K562 (cell line): Measurements from ENCODE around the gene STXBP6. TPM values are rescaled to one million over a fixed set of nuclear protein-coding genes. Genes with fewer than 3 reads are reported as not detected.

Experiments used
- ATAC-seq: fragments of 200-7000 bp; cut with Tn5 transposase; 3 replicates; pipeline ENCODE4 v1.9.1; 2020; ENCODE audit warnings: moderate library complexity
- BruUV-seq: library from RNA; stranded (reverse); fragments of 400-500 nt; replicated peaks from 2 replicates; lab custom pipeline; 2021; lab: Mats Ljungman, UMichigan
- CTCF ChIA-PET: fragments of 300-600 bp; formaldehyde crosslinking; extraction: SDS; loops from one replicate; lab custom pipeline; 2021; ENCODE audit warnings: low intra/inter-chr PET ratio; lab: Yijun Ruan, JAX
- POLR2A ChIA-PET: fragments of 300-600, 350-650 bp; sonication (Branson Sonifier 250); formaldehyde crosslinking; extraction: SDS; loops from one replicate; lab custom pipeline; 2021; ENCODE audit warnings: antibody characterized with exemption, inconsistent platforms; lab: Yijun Ruan, JAX
- DNase-seq, 4 experiments: peaks; one replicate each; pipeline versions ENCODE4 v3.0.0 to v3.0.0-alpha.2; 2011 to 2018; ENCODE audit warnings: low spot score in 3 of 4, mixed read lengths in 3 of 4; ENCODE audit errors: extremely low read depth in 1 of 4
- FAIRE-seq: peaks from 2 replicates; lab custom pipeline; 2011; peaks lifted over from hg19 to GRCh38; lab: Jason Lieb, UNC
- H2AFZ ChIP-seq: 2 replicates; pipeline ENCODE4 v1.6.0; 2011; ENCODE audit warnings: low read depth, low read length, control low read depth, inconsistent platforms
- H3K27ac ChIP-seq: fragments of 200-600 bp; 3 replicates; pipeline ENCODE4 v1.8.0; 2011; ENCODE audit warnings: low read depth, mild to moderate bottlenecking, control low read depth, inconsistent platforms, low read length, moderate library complexity, mixed read lengths; ENCODE audit errors: extremely low read depth
- H3K27me3 ChIP-seq, 2 experiments: fragments of 300-600 bp in 1 of 2; 2 replicates in 1 of 2; 3 replicates in 1 of 2; pipeline versions ENCODE4 v1.6.0 to v1.8.0; 2011; ENCODE audit warnings: inconsistent platforms in 2 of 2, low read length in 2 of 2, mild to moderate bottlenecking in 1 of 2, mixed read lengths in 1 of 2, moderate library complexity in 1 of 2; ENCODE audit not compliant: control insufficient read depth in 2 of 2, insufficient read depth in 2 of 2
- H3K36me3 ChIP-seq: fragments of 300-600 bp; 3 replicates; pipeline ENCODE4 v1.8.0; 2011; ENCODE audit warnings: mild to moderate bottlenecking, low read length, inconsistent platforms; ENCODE audit not compliant: control insufficient read depth, insufficient read depth
- H3K4me1 ChIP-seq, 2 experiments: fragments of 200-600 bp in 1 of 2; replicated peaks in 1 of 2; 2 replicates in 1 of 2; 3 replicates in 1 of 2; pipeline versions ENCODE4 v1.5.1 to v1.8.0; 2011; ENCODE audit warnings: inconsistent platforms in 2 of 2, low read length in 2 of 2, mild to moderate bottlenecking in 1 of 2, mixed read lengths in 1 of 2, moderate library complexity in 1 of 2; ENCODE audit not compliant: control insufficient read depth in 2 of 2, insufficient read depth in 2 of 2
- H3K4me2 ChIP-seq: 2 replicates; pipeline ENCODE4 v1.6.1; 2011; ENCODE audit warnings: low read length, control low read depth, inconsistent platforms, mixed read lengths; ENCODE audit not compliant: insufficient read depth
- H3K4me3 ChIP-seq: fragments of 200-600 bp; sonication (generic), shearing (Covaris generic); 2 replicates; pipeline ENCODE4 v1.5.1; 2016; ENCODE audit warnings: control low read depth, inconsistent platforms
- H3K79me2 ChIP-seq: fragments of 200-600 bp; 3 replicates; pipeline ENCODE4 v1.8.0; 2011; ENCODE audit warnings: low read length, inconsistent platforms; ENCODE audit not compliant: control insufficient read depth, insufficient read depth
- H3K9ac ChIP-seq, 2 experiments: 2 replicates each; pipeline versions ENCODE4 v1.6.0 to v1.6.1; 2011; ENCODE audit warnings: low read depth in 2 of 2, low read length in 2 of 2, control low read depth in 1 of 2, inconsistent platforms in 1 of 2, mild to moderate bottlenecking in 1 of 2, mixed read lengths in 1 of 2; ENCODE audit not compliant: insufficient read depth in 1 of 2
- H3K9me1 ChIP-seq: one replicate; pipeline ENCODE4 v1.6.0; 2011; ENCODE audit warnings: inconsistent platforms, mild to moderate bottlenecking, low read length, moderate library complexity; ENCODE audit not compliant: control insufficient read depth, insufficient read depth
- H3K9me3 ChIP-seq: replicated peaks from 2 replicates; pipeline ENCODE4 v1.5.1; 2011; ENCODE audit warnings: low read depth, low read length, inconsistent platforms; ENCODE audit not compliant: control insufficient read depth, insufficient read depth
- H4K20me1 ChIP-seq: replicated peaks from 2 replicates; pipeline ENCODE4 v1.6.1; 2011; ENCODE audit warnings: low read length, inconsistent platforms, mixed read lengths; ENCODE audit not compliant: control insufficient read depth, insufficient read depth
- ATF1 ChIP-seq, 2 experiments: fragments of 450-650 bp in 1 of 2; IDR thresholded peaks; 2 replicates each; pipeline ENCODE4 v1.6.1; 2016; ENCODE audit warnings: missing compliant biosample characterization in 1 of 2, missing genetic modification characterization in 1 of 2
- CBFA2T3 ChIP-seq: fragments of 450-650 bp; IDR thresholded peaks from 2 replicates; pipeline ENCODE4 v1.6.1; 2017
- CBX2 ChIP-seq: fragments of 200-600 bp; sonication (generic); IDR thresholded peaks from one replicate; pipeline ENCODE4 v1.6.1; 2012; ENCODE audit warnings: mild to moderate bottlenecking, low read length, inconsistent platforms; ENCODE audit not compliant: insufficient read depth, poor library complexity, severe bottlenecking
- DACH1 ChIP-seq: fragments of 450-650 bp; IDR thresholded peaks from 2 replicates; pipeline ENCODE4 v1.6.1; 2018; ENCODE audit not compliant: partially characterized antibody
- HMBOX1 ChIP-seq: sonication (generic); IDR thresholded peaks from 2 replicates; pipeline ENCODE4 v1.6.1; 2016
- ILF3 ChIP-seq: fragments of 450-650 bp; IDR thresholded peaks from 2 replicates; pipeline ENCODE4 v1.6.1; 2018; ENCODE audit warnings: antibody characterized with exemption, mild to moderate bottlenecking, moderate library complexity, borderline replicate concordance
- NELFE ChIP-seq: IDR thresholded peaks from 2 replicates; pipeline ENCODE4 v1.6.1; 2011; ENCODE audit warnings: mild to moderate bottlenecking; ENCODE audit not compliant: insufficient read depth, insufficient read length
- NRF1 ChIP-seq, 2 experiments: fragments of 450-650 bp; IDR thresholded peaks in 1 of 2; conservative IDR thresholded peaks in 1 of 2; 2 replicates each; pipeline ENCODE4 v1.6.1; 2014; ENCODE audit warnings: mild to moderate bottlenecking in 2 of 2
- RUNX1 ChIP-seq: sonication (generic); IDR thresholded peaks from 2 replicates; pipeline ENCODE4 v1.6.1; 2016; ENCODE audit warnings: antibody characterized with exemption, low read depth
- TAF15 ChIP-seq: fragments of 200-400 bp; formaldehyde crosslinking; IDR thresholded peaks from 2 replicates; pipeline ENCODE4 v1.6.1; 2017; ENCODE audit warnings: mild to moderate bottlenecking, low read depth, low read length, moderate library complexity
- ZBTB34 ChIP-seq: fragments of 250-450 bp; sonication (Bioruptor Pico); IDR thresholded peaks from 2 replicates; pipeline ENCODE4 v1.8.0; 2021; ENCODE audit warnings: mild to moderate bottlenecking, moderate library complexity
- ZBTB7A ChIP-seq: IDR thresholded peaks from 2 replicates; pipeline ENCODE4 v1.6.1; 2011; ENCODE audit warnings: low read depth, mild to moderate bottlenecking, low read length, moderate library complexity, borderline replicate concordance; ENCODE audit not compliant: control insufficient read depth
- ZFPM2 ChIP-seq: fragments of 250-450 bp; sonication (Bioruptor Pico); IDR thresholded peaks from 2 replicates; pipeline ENCODE4 v1.5.1; 2022; ENCODE audit warnings: mild to moderate bottlenecking
- ZNF184 ChIP-seq: sonication (generic); formaldehyde crosslinking; IDR thresholded peaks from 2 replicates; pipeline ENCODE4 v1.5.0; 2020; ENCODE audit warnings: missing genetic modification reagents
- ZNF280B ChIP-seq: fragments of 250-450 bp; sonication (Bioruptor Pico); IDR thresholded peaks from 2 replicates; pipeline ENCODE4 v1.5.1; 2021; ENCODE audit warnings: mild to moderate bottlenecking
- ZNF445 ChIP-seq: fragments of 250-450 bp; sonication (Bioruptor Pico); IDR thresholded peaks from 2 replicates; pipeline ENCODE4 v1.4.0; 2020; ENCODE audit warnings: low read depth, mild to moderate bottlenecking, moderate library complexity
- WGBS: fragments of 100-300 bp; shearing (Covaris generic); methylation state at CpG from one replicate; pipeline ENCODE4 v1.1.6; 2016; ENCODE audit warnings: low coverage, mixed read lengths; ENCODE audit not compliant: insufficient coverage; ENCODE audit errors: missing lambda C conversion rate; 5-methylcytosine and 5-hydroxymethylcytosine counted together
- in situ Hi-C: fragments of 300-500 bp; cut with MboI; formaldehyde crosslinking; loops from 4 replicates; pipeline ENCODE4 v1.15.0; 2018; ENCODE audit warnings: inconsistent platforms, mixed read lengths
- intact Hi-C: fragments of 100-400 bp; cut with micrococcal nuclease; formaldehyde crosslinking; loops from 2 replicates; pipeline ENCODE4 v1.14.2; 2022
- polyA plus RNA-seq, 8 experiments: library from polyadenylated mRNA; depleted of rRNA in 4 of 8; stranded (reverse) in 5 of 8; unstranded in 3 of 8; fragments of >200 nt; fragmentation: Nextera tagmentation in 2 of 8; fragmentation: Illumina TruSeq in 1 of 8; extraction: Ambion mirVana in 2 of 8; extraction: Trizol in 1 of 8; gene quantifications; 2 replicates each; pipeline versions ENCODE4 v1.2.1 to v1.2.3, GENCODE V29; 2011 to 2014; ENCODE audit warnings: inconsistent platforms in 1 of 8, missing spikeins in 1 of 8
- total RNA-seq, 7 experiments: library from RNA; depleted of rRNA in 6 of 7; stranded (reverse); fragments of >200 nt in 6 of 7; fragmentation: Illumina TruSeq in 2 of 7; extraction: Trizol in 2 of 7; gene quantifications; 2 replicates each; pipeline versions ENCODE4 v1.2.1 to v1.2.3, GENCODE V29; 2011 to 2021; ENCODE audit warnings: low replicate concordance in 1 of 7

The STXBP6 gene
- total and polyA plus RNA-seq, 9 of the 15 experiments (the other 6 are each of a cell fraction or from before 2014, with no cell fraction given): 0.27 to 0.89 (median 0.59) TPM

GRCh38 chr14:25009891-25010290 is 40.1 kb downstream of the STXBP6 start:
- H4K20me1 ChIP-seq: no peaks in the 10 kb centered on the region
- no peak overlapping the region for H3K27ac ChIP-seq
- DNase-seq (no peak), FAIRE-seq (no peak), ATAC-seq (no peak)
- no peak overlapping the region for H2AFZ ChIP-seq
- H3K36me3 ChIP-seq: no peaks in the 10 kb centered on the region
- ChIA-PET CTCF (no interaction called here), POLR2A (no interaction called here)
- H3K9ac ChIP-seq: no peak overlapping the region
- intact Hi-C loops (no loop called here), in situ Hi-C loops (no loop called here)
- TF ChIP-seq ILF3 (no peak), ZFPM2 (CRISPR knock-in tag) (no peak), ZBTB7A (no peak), ZBTB34 (no peak), HMBOX1 (no peak), DACH1 (no peak), ZNF445 (CRISPR knock-in tag) (no peak), NELFE (no peak), ZNF280B (CRISPR knock-in tag) (no peak), CBX2 (no peak), ATF1 (CRISPR knock-in tag; IDR thresholded peaks at IDR 0.05) (no peak), ATF1 (tag; IDR thresholded peaks at IDR 0.05) (no peak), NRF1 (conservative IDR thresholded peaks at IDR 0.05 in 1 of 2, IDR thresholded peaks at IDR 0.05 in 1 of 2) (no peak), ZNF184 (CRISPR knock-in tag) (no peak), RUNX1 (no peak), CBFA2T3 (no peak), TAF15 (no peak)
- H3K27me3 ChIP-seq: 0 out of 5 replicates have a peak, but pooled peaks cover 0 to 3% of the 10 kb centered on the region in 2 experiments
- no peak overlapping the region for H3K4me2 ChIP-seq
- no TSS peak for BruUV-seq
- H3K9me1 ChIP-seq: no peaks in the 10 kb centered on the region
- H3K9me3 ChIP-seq: no peaks in the 10 kb centered on the region
- 0% methylated on average over 3 of the region's 3 CpGs for WGBS
- no peaks in the 10 kb centered on the region for H3K79me2 ChIP-seq
- H3K4me1 ChIP-seq: peaks cover 0 to 4% of the 10 kb centered on the region in 2 experiments; a peak in 1 of 5 replicates
- H3K4me3 ChIP-seq: no peak overlapping the region
